Sigmoid colon (tissue), 4 donors: ENCODE data around the gene TMBIM1.

Experiments
- CTCF ChIP-seq, 4 experiments: fragments of 450-650 bp in 3 of 4; fragments of 200-600 bp in 1 of 4; IDR thresholded peaks; one replicate each; pipeline ENCODE4 v1.5.1; 2016 to 2019; ENCODE audit warnings: antibody characterized with exemption in 4 of 4, mild to moderate bottlenecking in 3 of 4, moderate library complexity in 2 of 4
- EP300 ChIP-seq, 4 donors: sonication (generic); formaldehyde crosslinking; IDR thresholded peaks; one replicate each; pipeline ENCODE4 v1.6.1; 2017; ENCODE audit warnings: antibody characterized with exemption in 4 of 4
- POLR2A ChIP-seq, 2 donors: fragments of 450-650 bp; IDR thresholded peaks; one replicate each; pipeline ENCODE4 v1.6.1; 2016; ENCODE audit warnings: antibody characterized with exemption in 2 of 2, mild to moderate bottlenecking in 2 of 2, moderate library complexity in 2 of 2
- POLR2AphosphoS5 ChIP-seq, 4 donors: sonication (generic); formaldehyde crosslinking; IDR thresholded peaks; one replicate each; pipeline ENCODE4 v1.6.1; 2017; ENCODE audit warnings: antibody characterized with exemption in 4 of 4

- TF ChIP-seq CTCF (IDR thresholded peaks at IDR 0.05), result no peak
- no peak for TF ChIP-seq POLR2A (IDR thresholded peaks at IDR 0.05)
- no peak for TF ChIP-seq POLR2AphosphoS5 (IDR thresholded peaks at IDR 0.05)
- TF ChIP-seq EP300 (IDR thresholded peaks at IDR 0.05), result no peak
These were observed 4.5 kb upstream of the TMBIM1 start for GRCh38 chr2:218296847-218297246.
